HG03066 (cell line): ENCODE measurements around the gene FBXO8.
A peak's percentile ranks its signal among the peaks of the same experiment; 100 is the strongest.
"Not testable (repeated sequence)": the region's sequence is repeated elsewhere in the genome, so short reads cannot be mapped to it uniquely, and the experiment has no call there.

Experiments used
- ATAC-seq: cut with Tn5 transposase; IDR thresholded peaks from one replicate; pipeline ENCODE4 v1.9.1; 2021; ENCODE audit warnings: low read depth; ENCODE audit not compliant: unreplicated experiment

Gene FBXO8

DNA sequence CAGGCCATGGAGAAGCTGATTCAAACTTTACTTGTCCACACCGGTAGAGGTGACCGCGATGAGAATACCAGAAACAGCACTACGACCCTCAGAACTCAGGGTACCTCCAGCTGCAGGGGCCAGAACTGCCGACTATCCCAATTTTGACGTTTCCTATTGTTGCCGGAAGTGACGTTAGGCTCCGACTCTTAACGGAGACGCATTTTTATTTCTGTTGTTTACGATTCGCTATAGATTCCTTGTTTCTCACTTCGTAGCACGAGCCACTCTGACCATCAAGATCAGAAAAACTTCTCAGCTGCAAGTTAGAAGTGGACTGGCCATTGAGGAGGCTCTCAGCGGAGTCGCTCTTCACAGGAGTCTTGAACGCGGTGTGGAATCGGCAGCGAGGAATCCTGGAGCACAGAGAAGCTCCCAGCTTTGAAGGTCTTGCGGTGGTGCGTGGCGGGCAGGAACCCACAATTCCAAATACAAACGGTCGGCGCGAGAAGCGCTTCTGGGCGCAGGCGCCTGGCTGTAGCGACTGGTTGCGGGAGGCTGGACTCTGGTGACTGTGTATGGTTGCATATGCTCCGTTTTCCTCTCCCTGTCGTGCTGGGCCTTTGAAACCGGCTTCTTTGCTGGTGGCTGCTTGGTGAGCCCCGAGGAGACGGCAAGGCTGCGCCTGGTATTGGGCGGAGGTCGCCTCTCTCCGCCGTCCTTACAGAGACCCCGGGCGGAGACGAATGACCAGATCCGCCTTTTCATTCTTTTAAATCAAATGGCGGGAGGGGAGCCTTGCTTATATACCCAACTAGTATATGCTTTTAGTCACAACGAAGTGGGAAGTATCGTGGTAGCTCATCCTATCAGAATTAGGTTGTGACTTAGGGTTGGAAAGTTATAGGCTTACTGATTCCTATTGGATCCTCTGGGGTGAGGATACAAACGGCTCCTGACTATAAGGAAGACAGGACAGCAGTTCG, at the start of gene FBXO8, which contains the start of gene CEP44:
TSS of gene FBXO8 (minus strand) at position 161 of the 965 bp plus-strand sequence. CDS start 20,575 bp downstream, outside the sequence.
TSS of gene CEP44 (plus strand) at position 405 of the 965 bp plus-strand sequence. CDS start 15,211 bp downstream, outside the sequence.
- peak; percentile 58 for ATAC-seq

DNA sequence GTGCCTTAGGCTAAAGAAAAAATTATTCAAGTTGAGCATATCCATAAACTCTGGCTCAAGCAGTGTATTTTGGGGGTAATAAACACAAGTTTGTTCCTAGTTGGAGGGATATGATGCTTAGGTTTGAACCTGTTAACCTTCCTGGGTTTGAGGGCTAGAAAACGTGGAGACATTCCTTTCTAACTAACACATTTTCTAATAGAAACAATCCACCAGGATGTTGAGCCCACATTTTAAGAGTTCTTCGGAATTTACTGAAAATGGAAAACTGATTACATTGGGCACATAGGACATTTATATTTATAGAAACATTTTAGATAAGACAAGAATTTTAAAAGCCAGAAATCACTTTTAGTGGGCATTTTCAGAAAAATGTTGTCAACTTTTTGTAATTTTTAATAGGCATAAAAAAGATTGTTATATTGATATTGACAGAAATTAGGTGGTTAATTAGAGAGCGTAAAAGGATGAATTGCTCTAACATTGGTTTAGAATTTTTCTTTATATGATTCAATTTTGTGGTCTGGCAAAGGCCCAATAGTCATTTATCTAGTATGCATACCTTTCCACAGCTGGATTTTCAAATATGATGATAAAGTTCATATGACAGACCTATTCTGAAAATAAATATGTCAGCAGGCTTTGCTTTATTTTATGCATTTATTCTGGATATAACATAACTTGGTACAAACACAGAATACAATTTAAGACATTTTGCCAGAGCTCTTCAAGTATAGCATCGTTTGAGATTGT, 49.5 kb upstream of the FBXO8 start:
- ATAC-seq = no peak

DNA sequence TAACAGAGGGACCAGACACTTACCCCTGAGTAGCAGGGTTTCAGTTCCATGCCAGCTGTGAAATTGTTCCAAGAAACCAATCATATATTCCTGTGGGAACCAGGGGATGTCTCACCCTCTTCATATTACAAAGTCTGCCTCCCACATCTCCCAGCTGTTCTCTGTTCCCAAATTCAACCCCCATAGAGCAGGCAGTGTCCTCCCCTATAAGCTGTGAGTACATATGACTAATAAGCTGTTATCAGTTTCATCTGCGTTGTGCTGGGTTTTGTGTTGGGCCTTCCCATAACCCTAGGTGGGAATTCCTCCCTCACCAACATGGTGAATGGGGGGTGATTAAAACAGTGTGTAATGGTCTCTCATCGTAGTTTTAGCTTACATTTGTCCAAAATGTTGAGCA, 41.3 kb upstream of the FBXO8 start:
- no peak for ATAC-seq

GRCh38 chr4:174324236-174324635, 40.8 kb upstream of the FBXO8 start:
- ATAC-seq = no peak

- ATAC-seq = no peak
Observed at GRCh38 chr4:174320494-174321199, 37.2 kb upstream of the FBXO8 start.

DNA sequence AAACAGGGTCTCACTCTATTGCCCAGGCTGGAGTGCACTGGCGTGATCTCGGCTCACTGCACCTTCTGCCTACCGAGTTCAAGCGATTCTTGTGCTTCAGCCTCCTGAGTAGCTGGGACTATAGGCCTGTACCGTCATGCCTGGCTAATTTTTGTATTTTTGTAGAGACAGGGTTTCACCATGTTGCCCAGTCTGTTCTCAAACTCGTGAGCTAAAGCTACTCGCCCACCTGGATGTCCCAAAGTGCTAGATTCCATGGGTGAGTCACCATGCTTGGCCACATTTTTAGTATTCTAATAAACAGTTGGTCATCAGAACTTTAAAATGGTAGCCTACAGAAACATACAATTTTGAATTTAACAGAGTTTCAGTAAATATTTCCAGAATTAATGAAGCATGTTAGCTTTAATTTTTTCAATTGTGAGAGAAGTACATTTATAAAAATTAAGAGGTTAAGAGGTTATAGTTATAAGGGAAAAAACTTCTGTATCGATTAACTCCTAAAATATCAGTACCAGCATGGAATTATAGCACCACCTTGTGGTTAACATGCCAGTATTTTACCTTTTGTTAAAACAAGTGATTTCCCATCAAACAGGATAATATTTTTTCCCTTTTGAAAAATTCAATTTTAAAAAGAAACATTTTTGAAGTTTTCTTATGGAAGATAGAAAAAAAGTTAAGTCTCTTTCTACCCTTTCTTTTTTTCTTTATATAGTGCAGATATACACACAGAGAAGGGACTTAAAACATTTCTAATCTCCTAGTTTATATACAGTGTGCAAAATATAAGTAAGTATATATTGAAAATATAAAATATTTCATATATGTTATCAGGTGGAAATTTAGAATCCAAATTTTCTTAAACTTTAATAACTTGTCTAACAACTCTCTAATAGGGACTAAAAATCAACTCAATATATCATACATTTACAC, 35.6 kb upstream of the FBXO8 start:
- no peak for ATAC-seq

DNA sequence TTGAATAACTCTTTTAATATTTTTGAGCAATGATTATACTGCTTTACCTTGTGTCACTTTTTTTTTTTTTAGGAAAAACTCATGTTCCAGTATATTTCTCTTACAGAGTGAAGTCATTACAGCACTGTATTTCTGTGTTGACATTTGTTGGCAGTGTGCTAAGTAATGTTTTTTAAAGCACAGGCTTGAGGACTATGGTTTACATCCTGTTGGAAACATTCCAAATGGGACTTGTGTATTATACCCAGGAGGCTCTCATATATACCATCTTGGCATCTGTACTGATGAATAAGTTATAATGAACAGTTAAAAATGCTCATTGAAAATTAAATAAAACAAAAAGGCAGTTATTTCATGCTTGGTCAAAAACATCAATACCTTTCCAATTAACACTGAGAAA, 34.1 kb upstream of the FBXO8 start:
- no peak for ATAC-seq

DNA sequence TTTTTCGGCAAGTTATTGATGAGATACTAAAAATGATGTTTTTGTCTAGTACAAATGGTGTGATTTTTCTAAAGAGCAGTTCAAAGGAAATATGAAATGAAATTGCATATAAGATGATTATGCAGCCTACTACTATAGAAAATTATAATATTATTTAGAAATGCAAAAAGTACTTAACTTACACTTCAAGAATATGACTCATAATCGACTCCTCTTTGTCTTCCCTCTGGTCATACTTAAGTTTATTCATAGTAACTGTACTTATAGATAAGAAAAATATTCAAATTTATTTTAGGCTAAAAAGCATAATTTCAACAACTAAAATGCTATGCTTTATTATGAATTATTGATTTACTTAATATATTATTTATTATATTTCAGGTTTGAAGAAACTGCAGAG, 33.5 kb upstream of the FBXO8 start:
- ATAC-seq = no peak

DNA sequence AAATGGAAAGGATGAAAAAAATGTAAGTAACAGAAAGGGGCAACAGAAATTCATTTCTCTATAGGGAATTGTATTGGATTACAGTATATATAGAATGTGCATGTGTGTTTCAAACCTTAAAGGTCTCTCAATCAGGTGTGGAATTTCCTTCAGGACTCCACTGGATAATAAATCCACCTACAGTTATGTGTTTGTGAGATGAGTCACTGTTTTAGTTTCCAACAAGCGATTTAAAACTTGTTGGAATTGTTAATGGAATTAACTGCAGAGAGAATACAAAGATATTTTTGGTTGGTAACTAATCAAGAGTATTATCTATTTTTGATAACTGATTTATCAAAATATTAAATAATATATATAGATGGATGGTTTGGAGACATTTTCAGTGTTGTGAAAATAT, 33.1 kb upstream of the FBXO8 start:
- no peak for ATAC-seq

- ATAC-seq = no peak
Observed at GRCh38 chr4:174314770-174315169, 31.3 kb upstream of the FBXO8 start.

- ATAC-seq = no peak
Observed at GRCh38 chr4:174314274-174314673, 30.8 kb upstream of the FBXO8 start.

GRCh38 chr4:174312993-174313392, 29.5 kb upstream of the FBXO8 start:
- no peak for ATAC-seq

DNA sequence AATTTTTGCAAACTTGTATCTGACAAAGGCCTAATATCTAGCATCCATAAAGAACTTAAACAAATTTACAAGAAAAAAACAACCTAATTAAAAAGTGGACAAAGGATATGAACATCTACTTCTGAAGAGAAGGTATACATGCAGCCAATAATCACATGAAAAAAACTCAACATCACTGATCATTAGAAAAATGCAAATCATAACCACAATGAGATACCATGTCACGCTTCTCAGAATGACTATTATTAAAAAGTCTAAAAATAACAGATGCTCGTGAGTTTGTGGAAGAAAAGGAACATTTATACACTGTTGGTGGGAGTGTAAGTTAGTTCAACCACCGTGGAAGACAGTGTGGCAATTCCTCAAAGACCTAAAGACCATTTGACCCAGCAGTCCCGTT, 24.2 kb upstream of the FBXO8 start:
- ATAC-seq = no peak

- no peak for ATAC-seq
Observed at GRCh38 chr4:174305961-174306360, 22.5 kb upstream of the FBXO8 start.

GRCh38 chr4:174304664-174305063, 21.2 kb upstream of the FBXO8 start:
- ATAC-seq = no peak

- no peak for ATAC-seq
Observed at GRCh38 chr4:174303687-174304086, 20.2 kb upstream of the FBXO8 start.

DNA sequence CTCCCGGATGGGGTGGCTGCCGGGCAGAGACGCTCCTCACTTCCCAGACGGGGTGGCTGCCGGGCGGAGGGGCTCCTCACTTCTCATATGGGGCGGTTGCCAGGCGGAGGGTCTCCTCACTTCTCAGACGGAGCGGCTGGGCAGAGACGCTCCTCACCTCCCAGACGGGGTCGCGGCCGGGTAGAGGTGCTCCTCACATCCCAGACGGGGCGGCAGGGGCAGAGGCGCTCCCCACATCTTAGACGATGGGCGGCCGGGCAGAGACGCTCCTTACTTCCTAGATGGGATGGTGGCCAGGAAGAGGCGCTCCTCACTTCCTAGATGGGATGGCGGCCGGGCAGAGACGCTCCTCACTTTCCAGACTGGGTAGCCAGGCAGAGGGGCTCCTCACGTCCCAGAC, 11.7 kb upstream of the FBXO8 start:
- not testable (repeated sequence) for ATAC-seq

- ATAC-seq = not testable (repeated sequence)
Observed at GRCh38 chr4:174294641-174295040, 11.2 kb upstream of the FBXO8 start.

- no peak for ATAC-seq
Observed at GRCh38 chr4:174292473-174292872, 9.0 kb upstream of the FBXO8 start.

DNA sequence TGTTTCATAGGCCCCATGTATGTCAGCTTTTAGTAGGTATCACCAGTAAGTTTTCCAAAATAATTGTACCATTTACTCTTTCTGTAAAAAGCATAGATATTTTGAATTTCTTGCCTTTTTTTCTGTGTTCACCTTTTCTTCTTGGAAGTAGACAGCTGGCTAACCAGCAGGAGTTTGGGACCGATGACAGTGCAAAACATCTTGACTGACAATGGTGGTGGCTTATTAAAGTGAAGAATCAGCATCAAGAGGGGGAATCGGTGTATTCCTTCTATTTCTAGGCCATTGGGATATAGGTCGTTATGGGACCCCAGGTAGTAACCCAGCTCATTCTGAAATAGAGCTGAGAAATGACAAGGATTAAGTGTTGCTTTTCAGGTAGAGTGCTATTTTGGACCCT, 3.4 kb upstream of the FBXO8 start:
- ATAC-seq = no peak
